DMS153 (cell line): ENCODE data around the gene NR3C1.

ENCODE experiments used
- DNase-seq: peaks from one replicate; lab custom pipeline; 2025; lab: John Stamatoyannopoulos, UW

Gene NR3C1

GRCh38 chr5:143398053-143398355 lies 5.5 kb downstream of the NR3C1 start:
- no peak for DNase-seq

DNA sequence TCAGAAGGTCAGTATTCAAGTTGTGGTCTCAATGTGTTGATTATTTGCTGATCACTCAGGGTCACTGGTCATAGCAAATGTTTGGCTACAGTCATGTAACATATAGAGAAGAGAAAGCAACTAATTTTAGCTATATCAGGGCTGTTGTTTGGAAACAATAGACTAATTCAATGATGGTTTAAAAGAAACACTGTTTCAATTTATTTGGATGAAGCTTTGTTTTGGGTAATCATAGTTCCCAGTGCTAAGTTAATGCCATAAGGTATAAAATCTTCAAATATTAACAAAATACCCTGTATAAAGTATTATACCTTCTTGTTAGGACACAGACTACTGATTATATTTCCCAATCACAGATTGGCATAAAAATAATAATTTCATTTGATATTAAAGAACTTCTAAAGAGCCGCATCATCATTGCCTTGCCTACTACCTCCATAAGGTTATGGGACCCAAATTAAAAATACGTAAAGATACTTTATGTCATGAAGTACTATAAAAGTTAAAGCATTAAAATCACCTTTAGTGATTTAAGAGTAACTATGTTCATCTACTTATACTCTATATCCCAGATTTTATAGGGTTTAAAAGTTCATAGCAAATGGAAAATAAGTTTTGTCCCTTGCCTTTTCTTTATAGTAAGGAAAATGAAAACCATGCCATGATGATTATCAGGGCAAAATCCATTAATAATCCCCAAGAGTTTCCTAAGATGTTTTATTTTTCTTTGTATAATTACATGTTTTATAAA lies 6.0 kb downstream of the NR3C1 start:
- DNase-seq, result no peak

DNA sequence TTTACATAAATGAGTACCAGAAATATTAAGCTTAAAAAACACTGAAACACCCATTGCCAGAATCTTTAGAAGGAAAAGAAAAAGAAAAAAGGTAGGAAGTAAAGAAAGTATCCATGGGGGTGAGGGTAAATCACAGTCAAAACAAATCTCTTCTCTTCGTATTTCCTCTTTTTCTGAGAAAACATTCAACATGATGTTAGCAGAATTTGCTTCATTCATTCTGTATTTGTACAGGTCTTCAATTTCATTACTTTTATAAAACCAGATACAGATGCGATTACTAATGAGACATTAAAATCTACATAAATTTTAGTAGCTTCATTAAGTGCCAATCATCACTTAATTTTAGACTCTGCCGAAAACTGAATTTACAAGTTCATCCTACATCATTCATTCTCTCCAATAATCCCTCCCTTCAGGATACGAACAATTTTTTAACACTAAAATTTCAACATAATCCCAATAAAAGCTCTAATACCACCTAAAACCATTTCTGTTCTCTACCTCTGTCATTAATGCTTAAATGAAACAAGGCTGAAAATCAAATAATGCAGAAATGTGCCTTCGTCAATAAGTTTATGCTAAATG lies 7.0 kb downstream of the NR3C1 start:
- no peak for DNase-seq

- DNase-seq, result no peak
Observed at GRCh38 chr5:143395638-143396352, 7.7 kb downstream of the NR3C1 start.

DNA sequence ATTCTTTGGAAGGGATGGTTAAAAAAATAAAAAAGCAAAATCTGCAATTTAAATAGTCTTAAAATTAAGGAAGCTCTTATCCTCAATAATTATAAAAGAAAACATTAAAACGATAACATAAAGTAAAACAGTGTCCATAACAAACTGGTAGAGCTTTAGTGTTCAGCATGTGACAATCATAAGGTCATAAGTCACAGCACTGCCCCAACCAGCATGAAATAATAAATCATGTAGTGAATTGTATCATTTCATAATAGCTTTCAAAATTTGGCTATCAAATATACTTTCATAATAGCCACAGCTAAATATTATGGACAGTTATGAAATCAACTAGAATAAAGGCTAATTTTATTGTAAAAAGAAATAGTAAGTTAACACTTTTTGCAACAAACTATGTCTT lies 10.0 kb downstream of the NR3C1 start:
- no peak for DNase-seq

DNA sequence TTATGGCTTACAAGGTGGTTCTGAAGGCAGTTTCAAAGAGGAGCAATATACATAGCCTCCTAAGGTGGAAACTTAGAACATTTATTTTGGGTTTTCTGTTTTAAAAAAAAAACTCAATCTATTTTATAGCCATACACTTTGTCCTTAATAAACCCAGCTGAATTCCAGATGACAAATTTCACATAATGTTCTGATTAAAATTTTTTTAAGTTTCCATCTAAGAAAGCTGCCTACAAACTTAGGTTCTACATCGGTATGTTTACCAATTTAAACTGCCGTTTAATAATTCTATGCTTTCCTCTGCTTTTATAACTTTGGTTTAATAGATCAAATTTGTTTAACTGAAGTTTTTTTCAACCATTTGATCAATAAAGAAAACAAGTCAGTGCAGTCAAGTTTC lies 12.5 kb downstream of the NR3C1 start:
- DNase-seq, result no peak

GRCh38 chr5:143390258-143390657 lies 13.2 kb downstream of the NR3C1 start:
- DNase-seq, result no peak

GRCh38 chr5:143386725-143387124 lies 16.8 kb downstream of the NR3C1 start:
- DNase-seq, result no peak

- DNase-seq, result no peak
Observed at GRCh38 chr5:143384865-143385657, 18.4 kb downstream of the NR3C1 start.

DNA sequence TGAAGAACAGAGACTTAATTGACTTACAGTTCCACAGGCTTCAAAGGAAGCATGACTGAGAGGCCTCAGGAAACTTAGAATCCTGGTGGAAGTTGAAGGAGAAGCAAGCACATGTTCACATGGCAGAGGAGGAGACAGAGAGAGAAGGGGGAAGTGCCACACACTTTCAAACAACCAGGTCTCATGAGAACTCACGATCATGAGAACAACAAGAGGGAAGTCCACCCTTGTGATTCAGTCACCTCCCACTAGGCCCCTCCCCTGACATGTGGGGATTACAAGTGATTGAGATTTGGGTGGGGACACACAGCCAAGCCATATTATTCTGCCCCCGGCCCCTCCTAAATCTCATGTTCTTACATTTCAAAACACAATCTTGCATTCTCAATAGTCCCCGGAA lies 19.5 kb downstream of the NR3C1 start:
- no peak for DNase-seq

GRCh38 chr5:143379606-143380005 lies 23.9 kb downstream of the NR3C1 start:
- DNase-seq, result no peak

DNA sequence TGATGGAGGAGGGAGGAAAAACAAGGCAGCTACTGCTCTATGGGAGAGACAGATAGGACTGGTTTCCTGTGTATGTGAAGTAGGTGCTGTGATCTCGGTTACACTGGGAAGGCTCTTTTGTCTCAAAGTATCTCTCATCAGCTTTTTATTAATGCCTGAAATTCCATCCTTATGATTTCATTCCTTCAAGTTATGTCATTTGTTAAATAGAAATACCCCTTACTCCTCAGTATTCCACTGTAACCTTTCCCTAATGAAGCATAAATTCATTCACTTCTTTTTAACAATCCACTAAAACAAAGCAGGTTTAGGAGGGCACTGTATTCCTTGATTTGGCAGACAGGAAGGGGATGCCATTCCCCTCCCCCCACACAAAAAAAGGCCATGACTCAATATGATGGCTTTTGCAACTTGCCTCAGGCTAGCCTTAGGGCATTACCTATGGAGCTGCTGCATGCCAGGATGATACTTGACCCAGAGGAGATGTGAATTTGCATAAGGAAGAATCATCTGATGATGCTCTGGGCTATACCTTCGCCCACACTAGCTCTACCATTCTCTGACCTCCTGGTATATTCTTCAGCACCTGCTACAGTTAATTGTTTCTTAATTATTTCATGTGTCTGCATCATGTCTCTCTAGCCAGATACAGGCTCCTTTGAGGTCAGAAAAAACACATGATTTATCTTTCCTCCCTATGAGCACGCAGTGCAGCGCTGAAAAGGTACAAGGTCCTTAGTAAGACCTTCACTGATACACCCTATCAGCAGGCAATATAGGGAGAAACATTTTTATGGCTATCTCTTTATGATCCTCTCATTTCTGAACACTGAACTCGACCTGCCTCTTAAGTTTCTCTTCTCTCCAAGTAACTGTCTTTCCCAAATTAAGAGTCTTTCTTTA lies 26.3 kb downstream of the NR3C1 start:
- DNase-seq, result no peak

DNA sequence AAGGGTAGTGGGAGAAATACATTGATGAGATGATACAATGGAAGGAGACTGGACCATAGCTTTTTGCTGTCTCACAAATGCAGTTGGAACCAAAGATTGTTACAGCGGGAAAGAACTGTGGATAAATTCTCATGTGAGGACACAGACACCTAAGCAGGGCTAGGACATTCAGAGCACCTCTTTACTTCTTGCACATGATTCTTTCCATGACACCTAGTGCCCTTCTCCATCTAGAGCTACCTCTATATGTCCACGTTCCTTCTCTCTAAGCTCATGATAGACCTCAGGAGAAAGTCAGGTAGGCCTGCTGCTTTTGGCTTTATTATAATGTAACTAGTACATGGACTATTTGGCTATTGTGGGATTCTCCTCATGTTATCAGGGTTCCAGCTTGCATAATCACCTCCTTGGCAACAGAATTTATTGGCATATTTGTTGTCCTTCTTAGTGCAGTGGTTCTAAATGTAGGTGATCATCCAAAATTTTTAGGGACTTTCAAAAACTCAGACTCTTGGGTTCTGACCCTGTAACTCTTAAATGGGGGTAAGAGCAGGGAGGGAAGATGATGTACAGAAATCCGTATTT lies 27.2 kb downstream of the NR3C1 start:
- DNase-seq, result no peak

DNA sequence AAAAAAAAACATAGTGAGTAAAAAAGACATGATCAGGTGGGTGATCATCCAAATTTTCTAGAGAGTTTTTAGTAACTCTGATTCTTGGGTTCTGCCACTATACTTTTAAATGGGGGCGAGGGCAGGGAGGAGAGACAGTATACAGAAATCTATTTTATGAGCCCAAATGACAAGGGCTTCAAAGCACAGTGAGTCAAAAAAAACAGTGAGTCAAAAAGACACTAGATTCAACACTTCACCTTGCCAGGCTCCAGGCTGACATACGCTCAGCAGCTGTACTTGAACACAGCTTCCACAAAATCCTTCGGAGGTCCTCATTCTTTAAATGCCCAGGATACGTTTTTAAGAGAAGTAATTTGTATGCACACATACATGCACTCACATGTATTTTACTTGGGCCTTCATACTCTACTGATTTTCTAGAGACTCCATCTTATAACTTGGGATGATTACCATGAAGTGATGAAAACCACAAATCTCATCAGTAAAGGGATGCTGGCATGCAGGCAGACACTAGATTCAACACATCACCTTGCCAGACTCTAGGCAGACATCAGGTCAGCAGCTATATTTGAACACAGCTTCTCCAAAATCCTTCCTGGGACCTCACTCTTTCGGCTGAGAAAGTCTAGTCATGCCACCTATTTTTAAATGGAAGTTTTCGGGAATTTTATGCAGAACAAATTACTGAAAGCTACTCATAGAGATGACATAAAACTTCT lies 28.8 kb downstream of the NR3C1 start:
- DNase-seq, result no peak

GRCh38 chr5:143373076-143373475 lies 30.4 kb downstream of the NR3C1 start:
- DNase-seq, result no peak

DNA sequence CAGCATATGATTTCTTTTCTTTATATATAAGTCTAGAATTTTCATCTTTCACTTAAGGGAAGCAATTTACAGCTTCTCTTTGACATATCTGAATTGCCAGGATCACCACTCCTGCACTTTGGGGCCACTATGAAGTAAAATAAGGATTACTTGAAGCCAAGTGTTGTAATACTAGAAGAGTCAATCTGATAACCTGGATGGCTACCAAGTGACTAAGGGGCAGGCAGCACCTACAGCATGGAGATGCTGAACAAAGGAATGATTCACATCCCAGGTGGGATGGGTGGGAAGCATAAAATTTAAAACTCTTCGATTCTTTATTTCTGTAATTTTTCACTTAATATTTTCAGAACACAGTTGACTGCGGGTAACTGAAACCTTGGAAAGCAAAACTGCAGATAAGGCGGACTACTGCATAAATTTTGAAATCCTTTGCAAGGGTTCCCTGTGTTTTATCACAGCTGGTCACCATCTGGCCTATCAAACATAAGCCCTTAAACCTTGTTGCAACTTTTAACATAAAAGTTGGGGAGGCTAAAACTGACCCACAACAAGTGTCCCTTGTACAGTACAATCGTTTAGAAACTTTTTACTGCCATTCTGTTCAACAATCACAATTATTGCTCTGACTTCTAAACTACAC lies 31.2 kb downstream of the NR3C1 start:
- DNase-seq, result no peak

DNA sequence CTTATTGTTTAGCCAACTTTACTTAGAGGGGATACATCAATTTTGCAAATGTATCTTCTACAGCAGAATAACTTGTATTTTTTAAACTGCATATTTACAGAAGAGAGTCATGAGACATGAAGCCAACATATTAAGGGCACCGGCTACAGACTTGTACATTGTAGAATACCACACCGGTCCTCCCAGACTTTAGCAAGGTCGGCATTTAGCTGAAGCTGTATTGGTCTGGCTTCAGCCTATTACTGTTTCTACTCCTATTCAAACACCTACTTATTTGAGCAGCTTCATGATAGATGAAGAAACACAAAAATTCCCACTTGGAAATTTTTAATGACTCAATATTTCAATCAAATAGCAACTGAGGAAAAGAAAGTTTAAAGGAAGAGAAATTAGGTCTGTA lies 33.0 kb downstream of the NR3C1 start:
- DNase-seq, result no peak

DNA sequence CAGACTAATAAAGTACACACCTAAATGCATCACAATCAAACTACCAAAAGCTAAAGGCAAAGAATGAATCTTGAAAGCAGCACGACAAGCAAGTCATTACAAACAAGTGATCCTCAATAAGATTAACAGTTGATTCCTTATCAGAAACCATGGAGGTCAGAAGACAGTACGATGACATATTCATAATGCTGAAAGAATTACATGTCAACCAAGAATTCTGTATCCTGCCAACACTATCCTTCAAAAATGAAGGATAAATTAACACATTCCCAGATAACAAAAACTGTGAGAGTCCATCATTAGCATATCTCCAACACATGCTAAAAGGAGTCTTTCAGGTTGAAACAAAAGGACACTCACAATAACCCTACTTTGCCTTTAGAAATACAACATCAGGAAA lies 39.4 kb downstream of the NR3C1 start:
- no peak for DNase-seq

DNA sequence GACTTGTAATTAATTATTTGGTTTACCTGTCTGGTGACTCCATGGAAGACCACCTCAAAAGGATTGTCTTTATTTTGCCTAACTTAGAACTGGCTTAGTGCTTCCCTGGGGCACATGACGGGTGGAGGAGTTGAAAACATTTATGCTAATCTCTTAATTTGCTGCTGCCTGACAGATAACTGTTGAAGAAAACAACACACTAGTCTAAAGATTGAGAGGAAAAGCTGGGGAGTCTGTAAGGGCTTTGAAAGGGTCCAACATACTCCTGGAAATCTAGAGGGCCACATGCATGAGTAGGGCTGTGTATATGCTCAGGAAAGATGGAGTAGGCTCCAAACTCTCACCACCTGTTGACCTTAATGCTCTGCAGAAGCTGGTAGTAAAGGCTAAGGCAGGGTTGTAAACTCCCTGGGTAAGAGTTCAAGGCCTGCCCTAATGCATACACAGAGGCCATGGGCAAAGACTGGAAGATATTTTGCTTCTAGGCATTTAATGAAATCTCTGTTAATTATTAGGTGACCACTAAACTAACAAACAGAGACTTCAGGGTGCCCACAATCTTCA lies 40.7 kb downstream of the NR3C1 start:
- no peak for DNase-seq

DNA sequence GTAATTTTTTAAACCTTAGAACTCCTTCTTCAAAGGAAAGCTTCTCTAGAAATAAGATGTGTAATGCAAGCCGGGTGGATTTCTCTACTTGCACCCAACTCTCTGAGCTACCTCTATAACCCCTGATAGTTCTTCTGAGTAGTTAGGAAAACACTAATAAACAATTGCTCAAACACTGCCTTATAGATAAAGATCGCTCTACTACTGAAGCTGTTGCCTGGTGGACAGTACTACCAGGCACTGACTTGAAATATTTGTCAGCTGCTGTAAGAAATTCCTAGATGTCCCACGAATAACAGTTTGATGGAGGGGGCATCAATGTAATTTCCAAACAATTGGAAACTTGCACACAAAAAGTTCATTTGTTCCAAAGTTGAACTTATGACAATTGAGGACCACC lies 42.0 kb downstream of the NR3C1 start:
- DNase-seq, result no peak
